Esophagus muscularis mucosa (tissue), 3 donors: Measurements from ENCODE around the gene FAM25A.

Experiments
- CTCF ChIP-seq, 3 experiments: fragments of 200-600 bp in 2 of 3; fragments of 450-650 bp in 1 of 3; sonication (generic) in 2 of 3; IDR thresholded peaks; one replicate each; pipeline ENCODE4 v1.5.1; 2017 to 2019; ENCODE audit warnings: antibody characterized with exemption in 3 of 3, mild to moderate bottlenecking in 2 of 3, moderate library complexity in 1 of 3
- POLR2A ChIP-seq: fragments of 450-650 bp; IDR thresholded peaks from one replicate; pipeline ENCODE4 v1.6.1; 2017; ENCODE audit warnings: antibody characterized with exemption, moderate library complexity, mild to moderate bottlenecking, low read depth
- POLR2AphosphoS5 ChIP-seq, 2 donors: sonication (generic); formaldehyde crosslinking; IDR thresholded peaks; one replicate each; pipeline ENCODE4 v1.6.1; 2017; ENCODE audit warnings: antibody characterized with exemption in 2 of 2

GRCh38 chr10:86979977-86980448 is 40.1 kb upstream of the FAM25A start:
- TF ChIP-seq POLR2AphosphoS5 (IDR thresholded peaks at IDR 0.05) (peak; percentile 40 to 57), CTCF (IDR thresholded peaks at IDR 0.05) (no peak), POLR2A (no peak)
